Prostate gland (tissue), 2 donors: Measurements from ENCODE around the gene KRTAP4-6. TPM values are rescaled to one million over a fixed set of nuclear protein-coding genes. Genes with fewer than 3 reads are reported as not detected.
"Not testable (repeated sequence)": the region's sequence is repeated elsewhere in the genome, so short reads cannot be mapped to it uniquely, and the experiment has no call there.

Experiments used
- DNase-seq: peaks from one replicate; pipeline ENCODE4 v3.0.0-alpha.2; 2019; ENCODE audit warnings: low spot score
- H3K27ac ChIP-seq, 2 donors: fragments of 200-600 bp; sonication (generic); 2 replicates each; pipeline ENCODE4 v1.5.1; 2017 to 2019
- H3K27me3 ChIP-seq: fragments of 200-600 bp; sonication (generic); replicated peaks from 2 replicates; pipeline ENCODE4 v1.5.1; 2019; ENCODE audit not compliant: insufficient read depth
- H3K36me3 ChIP-seq, 2 donors: fragments of 200-600 bp; sonication (generic); 1 replicate in 1 of 2; 2 replicates in 1 of 2; pipeline versions ENCODE4 v1.5.1 to v1.8.1; 2017 to 2019
- H3K4me1 ChIP-seq: fragments of 200-600 bp; sonication (generic); replicated peaks from 2 replicates; pipeline ENCODE4 v1.5.1; 2019
- H3K4me3 ChIP-seq, 2 donors: fragments of 200-600 bp; sonication (generic); 2 replicates each; pipeline ENCODE4 v1.5.1; 2017 to 2019
- H3K9me3 ChIP-seq: fragments of 200-600 bp; sonication (generic); 2 replicates; pipeline ENCODE4 v1.5.1; 2017
- POLR2A ChIP-seq: fragments of 450-650 bp; IDR thresholded peaks from one replicate; pipeline ENCODE4 v1.6.1; 2016; ENCODE audit warnings: antibody characterized with exemption, mild to moderate bottlenecking
- POLR2AphosphoS5 ChIP-seq: sonication (generic); formaldehyde crosslinking; IDR thresholded peaks from one replicate; pipeline ENCODE4 v1.6.1; 2017; ENCODE audit warnings: antibody characterized with exemption
- WGBS: methylation state at CpG from one replicate; pipeline ENCODE4 v1.1.5; 2018; 5-methylcytosine and 5-hydroxymethylcytosine counted together
- intact Hi-C: fragments of 100-400 bp; cut with DNase I; formaldehyde crosslinking; loops from one replicate; pipeline ENCODE4 v1.14.2; 2022
- total RNA-seq, 2 donors: library from RNA; depleted of rRNA; stranded (reverse); fragments of >200 nt; gene quantifications; one replicate each; pipeline ENCODE4 v1.1.0, GENCODE V29; 2016
- TF ChIP-seq, protein P1 (sequence below), 4 experiments: fragments of 200-600 bp in 2 of 4; fragments of 450-650 bp in 2 of 4; sonication (generic) in 2 of 4; IDR thresholded peaks; 1 replicate in 3 of 4; 2 replicates in 1 of 4; pipeline ENCODE4 v1.5.1; 2016 to 2019; ENCODE audit warnings: antibody characterized with exemption in 4 of 4, mild to moderate bottlenecking in 2 of 4, moderate library complexity in 2 of 4

Gene KRTAP4-6
- total RNA-seq, 2 donors from 2014 or later: not detected

DNA sequence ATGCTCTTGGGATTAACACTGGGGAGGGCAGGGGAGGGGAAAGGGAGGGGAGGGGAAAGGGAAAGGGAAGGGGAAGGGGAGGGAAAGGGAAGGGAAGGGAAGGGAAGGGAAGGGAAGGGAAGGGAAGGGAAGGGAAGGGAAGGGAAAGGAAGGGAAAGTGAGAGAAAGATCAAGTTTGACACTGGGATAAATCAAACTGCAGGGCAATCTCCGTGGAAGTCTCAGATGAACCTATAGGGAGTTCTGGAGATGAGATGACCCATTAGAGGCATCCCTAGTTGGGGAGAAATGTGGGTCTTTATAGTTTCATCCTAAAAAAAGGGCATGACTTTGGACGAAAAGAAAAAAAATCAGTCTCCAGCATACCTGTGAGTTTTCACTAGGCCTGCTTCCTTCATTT lies 18.6 kb downstream of the KRTAP4-6 start:
- H3K9me3 ChIP-seq: no peaks in the 10 kb centered on the region
- intact Hi-C loops: no loop called here
- H3K36me3 ChIP-seq: no peaks in the 10 kb centered on the region
- WGBS: 88% methylated on average over 2 of the region's 2 CpGs
- no peak overlapping the region for H3K27ac ChIP-seq
- H3K4me3 ChIP-seq: no peak overlapping the region
- DNase-seq: no peak
- no peaks in the 10 kb centered on the region for H3K27me3 ChIP-seq
- TF ChIP-seq POLR2AphosphoS5 (no peak), POLR2A (no peak)
- TF ChIP-seq, protein P1, sequence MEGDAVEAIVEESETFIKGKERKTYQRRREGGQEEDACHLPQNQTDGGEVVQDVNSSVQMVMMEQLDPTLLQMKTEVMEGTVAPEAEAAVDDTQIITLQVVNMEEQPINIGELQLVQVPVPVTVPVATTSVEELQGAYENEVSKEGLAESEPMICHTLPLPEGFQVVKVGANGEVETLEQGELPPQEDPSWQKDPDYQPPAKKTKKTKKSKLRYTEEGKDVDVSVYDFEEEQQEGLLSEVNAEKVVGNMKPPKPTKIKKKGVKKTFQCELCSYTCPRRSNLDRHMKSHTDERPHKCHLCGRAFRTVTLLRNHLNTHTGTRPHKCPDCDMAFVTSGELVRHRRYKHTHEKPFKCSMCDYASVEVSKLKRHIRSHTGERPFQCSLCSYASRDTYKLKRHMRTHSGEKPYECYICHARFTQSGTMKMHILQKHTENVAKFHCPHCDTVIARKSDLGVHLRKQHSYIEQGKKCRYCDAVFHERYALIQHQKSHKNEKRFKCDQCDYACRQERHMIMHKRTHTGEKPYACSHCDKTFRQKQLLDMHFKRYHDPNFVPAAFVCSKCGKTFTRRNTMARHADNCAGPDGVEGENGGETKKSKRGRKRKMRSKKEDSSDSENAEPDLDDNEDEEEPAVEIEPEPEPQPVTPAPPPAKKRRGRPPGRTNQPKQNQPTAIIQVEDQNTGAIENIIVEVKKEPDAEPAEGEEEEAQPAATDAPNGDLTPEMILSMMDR (IDR thresholded peaks at IDR 0.05): no peak
- H3K4me1 ChIP-seq: no peaks in the 10 kb centered on the region

DNA sequence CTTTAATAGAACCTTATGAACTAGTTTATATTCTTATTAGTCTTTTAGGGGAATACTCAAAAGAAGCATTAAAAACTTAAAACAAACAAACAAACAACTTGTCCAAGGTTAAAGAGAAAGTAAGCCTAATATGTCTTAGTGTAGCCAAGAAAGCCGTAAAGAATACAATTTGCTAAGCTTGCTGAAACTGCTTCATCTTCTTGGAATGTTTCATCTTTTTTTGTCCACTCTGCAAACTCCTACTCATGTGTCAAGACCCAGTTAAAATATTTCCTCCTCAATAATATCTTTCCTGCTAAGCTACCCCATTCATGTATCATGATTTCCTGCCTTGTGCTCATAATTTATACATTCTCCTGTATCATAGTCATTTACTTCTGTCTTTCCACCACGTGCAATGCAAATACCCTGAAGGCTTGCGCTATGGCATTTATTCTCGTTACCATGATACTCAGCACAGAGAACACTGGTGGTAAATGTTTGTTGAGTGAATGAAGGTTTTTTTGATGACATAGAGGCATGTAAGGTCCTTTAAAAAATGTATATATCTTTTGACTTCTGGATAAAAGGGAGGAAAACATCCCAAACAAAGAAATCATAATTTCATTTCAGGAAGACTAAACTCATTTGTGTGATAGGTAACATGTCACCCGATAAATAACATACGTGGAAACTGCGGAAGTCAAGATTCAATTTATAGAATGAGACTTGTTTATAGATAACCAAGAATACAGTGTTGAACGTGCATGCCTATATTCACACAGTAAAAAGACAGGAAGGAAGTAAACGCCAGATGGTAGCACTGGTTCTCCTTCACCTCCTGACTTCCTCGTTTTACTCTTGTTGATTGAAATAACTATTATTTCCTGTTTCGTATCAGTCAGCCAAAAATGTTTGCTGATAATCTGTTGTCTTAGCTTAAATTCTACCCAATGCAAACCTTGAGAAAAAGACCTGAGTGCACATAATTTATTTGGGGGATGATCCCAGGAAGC lies 20.4 kb downstream of the KRTAP4-6 start:
- H3K27ac ChIP-seq, H3K4me3 ChIP-seq, H3K27me3 ChIP-seq, H3K4me1 ChIP-seq, H3K36me3 ChIP-seq, intact Hi-C loops, DNase-seq, H3K9me3 ChIP-seq: not testable (repeated sequence)
- WGBS: 78% methylated on average over 11 of the region's 11 CpGs

DNA sequence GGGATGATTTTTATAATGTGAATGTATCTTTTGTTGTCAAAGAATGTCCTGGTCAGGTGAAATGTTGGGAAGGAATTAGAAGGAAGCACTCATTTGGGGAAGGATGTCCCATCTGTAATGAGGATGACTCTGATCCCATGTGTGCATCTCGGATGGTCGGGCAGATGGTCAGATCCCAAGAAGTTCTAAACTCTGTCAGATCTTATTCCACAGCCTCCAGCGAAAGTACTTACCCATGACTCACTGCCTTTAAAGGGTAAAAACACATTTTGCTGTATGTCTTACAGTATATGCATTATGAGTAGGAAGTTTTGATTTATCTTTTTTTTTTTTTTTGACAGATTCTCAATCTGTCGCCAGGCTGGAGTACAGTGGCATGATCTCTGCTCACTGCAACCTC lies 21.6 kb downstream of the KRTAP4-6 start:
- Histone ChIP-seq H3K36me3 (no peaks in the 10 kb centered on the region), H3K4me3 (no peak overlapping the region), H3K27ac (no peak overlapping the region), H3K27me3 (no peaks in the 10 kb centered on the region), H3K9me3 (no peaks in the 10 kb centered on the region), H3K4me1 (no peaks in the 10 kb centered on the region)
- no peak for DNase-seq
- 95% methylated on average over 4 of the region's 4 CpGs for WGBS
- intact Hi-C loops: no loop called here
- TF ChIP-seq, protein P1 (IDR thresholded peaks at IDR 0.05): no peak
- TF ChIP-seq POLR2AphosphoS5 (no peak), POLR2A (no peak)

DNA sequence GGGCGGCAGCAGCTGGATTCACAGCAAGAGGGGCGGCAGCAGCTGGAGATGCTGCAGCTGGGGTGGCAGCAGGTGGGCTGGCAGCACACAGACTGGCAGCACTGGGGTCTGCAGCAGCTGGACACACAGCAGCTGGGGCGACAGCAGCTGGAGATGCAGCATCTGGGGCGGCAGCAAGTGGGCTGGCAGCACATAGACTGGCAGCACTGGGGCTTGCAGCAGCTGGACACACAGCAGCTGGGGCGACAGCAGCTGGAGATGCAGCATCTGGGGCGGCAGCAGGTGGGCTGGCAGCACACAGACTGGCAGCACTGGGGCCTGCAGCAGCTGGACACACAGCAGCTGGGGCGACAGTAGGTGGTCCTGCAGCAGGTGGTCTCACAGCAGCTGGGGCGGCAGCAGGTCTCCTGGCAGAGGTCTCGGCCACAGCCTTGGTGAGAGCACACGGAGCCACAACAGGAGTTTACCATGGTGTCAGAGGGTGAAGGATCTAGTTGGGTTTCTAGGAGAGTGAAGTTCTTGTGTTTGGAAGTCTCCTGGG lies 22.4 kb downstream of the KRTAP4-6 start, which contains the start of gene KRTAP4-11:
Gene KRTAP4-11 (minus strand): TSS at position 528 of the 541 bp plus-strand sequence. CDS start 58 bp downstream, at position 470.
- H3K4me1 ChIP-seq, H3K27ac ChIP-seq, intact Hi-C loops, H3K9me3 ChIP-seq, H3K27me3 ChIP-seq, H3K36me3 ChIP-seq, H3K4me3 ChIP-seq, DNase-seq: not testable (repeated sequence)
- 84% methylated on average over 9 of the region's 10 CpGs for WGBS

DNA sequence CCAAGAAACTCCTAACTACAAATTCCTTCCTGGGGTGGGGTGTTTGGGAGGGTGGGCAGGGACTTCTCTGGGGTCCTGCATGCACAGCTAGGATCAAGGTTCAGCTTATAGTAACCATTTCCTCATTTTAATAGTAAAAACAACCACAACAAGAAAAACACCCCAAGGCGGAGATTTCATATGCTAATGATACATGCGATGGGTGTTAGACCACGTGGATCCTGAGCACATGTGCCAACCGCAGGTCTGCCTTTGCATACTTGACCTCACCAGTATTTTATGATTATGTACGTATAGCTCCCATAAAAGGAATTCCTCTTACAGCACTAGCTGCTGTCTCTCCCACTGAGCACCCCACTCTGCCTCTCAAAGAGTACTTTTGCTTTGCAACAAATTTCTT lies 24.0 kb downstream of the KRTAP4-6 start:
- H3K9me3 ChIP-seq: no peaks in the 10 kb centered on the region

More for the DNA sequence above, 24.0 kb downstream of the KRTAP4-6 start:
- intact Hi-C loops: no loop called here
- no peaks in the 10 kb centered on the region for H3K36me3 ChIP-seq
- H3K27ac ChIP-seq: no peak overlapping the region
- WGBS: 58% methylated on average over 5 of the region's 5 CpGs
- H3K4me3 ChIP-seq: no peak overlapping the region
- no peak for TF ChIP-seq POLR2A
- TF ChIP-seq, protein P1 (IDR thresholded peaks at IDR 0.05): no peak
- no peak for TF ChIP-seq POLR2AphosphoS5
- no peaks in the 10 kb centered on the region for H3K4me1 ChIP-seq
- no peaks in the 10 kb centered on the region for H3K27me3 ChIP-seq
- no peak for DNase-seq
